HG03432 (cell line): Measurements from ENCODE around the gene KMT5B.

Source experiments
- ATAC-seq: cut with Tn5 transposase; IDR thresholded peaks from one replicate; pipeline ENCODE4 v1.9.1; 2021; ENCODE audit warnings: mild to moderate bottlenecking, moderate library complexity; ENCODE audit not compliant: unreplicated experiment

The KMT5B gene

DNA sequence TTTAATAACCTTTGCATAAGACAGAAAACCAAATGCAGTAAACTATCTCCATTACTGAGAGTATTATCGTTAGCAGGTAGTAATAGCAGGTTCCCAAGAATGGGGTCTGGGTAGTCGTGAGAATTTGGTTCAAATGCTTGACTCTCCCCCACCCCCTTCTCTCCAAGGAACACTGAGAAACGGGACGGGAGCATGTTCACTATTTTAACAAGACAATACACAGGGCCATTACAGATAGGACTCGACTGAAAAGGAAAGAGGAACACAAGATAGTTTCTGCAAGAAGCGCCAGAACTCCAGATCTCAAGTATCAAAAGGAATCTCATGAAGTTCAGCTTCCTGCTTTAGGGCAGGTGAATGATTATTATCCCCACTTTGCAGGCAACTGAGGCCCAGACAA, 27.0 kb downstream of the KMT5B start:
- ATAC-seq, result no peak

DNA sequence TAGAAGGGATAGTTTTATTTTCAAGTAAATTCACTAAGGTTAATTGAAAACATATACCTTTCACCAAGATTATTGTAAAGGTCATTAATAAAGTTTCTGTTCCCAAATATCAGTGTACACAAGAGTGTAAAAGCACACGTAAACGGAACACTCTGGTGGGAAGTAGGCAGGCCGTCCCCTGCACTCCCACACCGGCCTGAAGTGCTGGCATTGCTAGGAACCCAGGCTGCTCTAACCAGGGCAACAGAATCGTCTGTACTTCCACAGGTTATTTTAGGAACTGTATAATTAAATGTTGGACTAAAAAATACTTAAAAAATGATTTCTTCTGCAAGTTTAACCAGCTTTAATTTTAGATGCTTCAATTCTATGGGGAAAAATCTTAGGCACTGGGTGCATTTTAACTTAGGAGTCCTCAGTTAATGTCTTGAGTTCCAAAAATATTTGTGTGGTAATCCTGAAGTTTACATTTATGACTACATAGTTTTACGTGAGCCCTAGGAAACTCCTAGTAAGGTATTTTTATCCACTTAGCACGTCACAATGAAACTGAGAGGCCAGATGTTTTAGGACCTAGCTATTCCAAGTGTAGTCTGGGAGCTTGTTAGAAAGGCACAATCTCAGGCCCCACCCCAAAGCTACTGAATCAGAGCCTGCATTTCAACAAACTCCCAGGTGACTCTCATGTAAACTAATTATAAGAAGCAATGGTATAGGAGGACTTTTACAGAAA, 31.2 kb downstream of the KMT5B start:
- no peak for ATAC-seq

DNA sequence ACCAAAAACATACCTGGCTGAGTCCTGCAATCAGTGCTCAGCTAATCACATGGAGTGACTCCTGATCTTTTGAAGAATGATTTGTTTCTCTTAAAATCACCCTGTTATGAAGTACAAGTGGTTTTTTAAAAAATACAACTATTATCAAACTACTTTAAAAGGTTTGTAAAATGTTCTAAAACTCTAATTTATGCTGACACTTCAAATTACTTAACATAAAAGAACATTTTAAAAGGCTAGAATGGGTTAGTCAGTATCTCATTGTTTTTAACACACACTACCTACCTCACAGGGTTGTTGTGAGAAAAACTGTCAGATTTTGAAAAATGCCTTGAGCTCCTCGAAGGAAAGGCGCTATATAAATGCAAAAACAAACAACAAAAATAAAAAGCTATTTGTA, 33.2 kb downstream of the KMT5B start:
- ATAC-seq, result no peak

DNA sequence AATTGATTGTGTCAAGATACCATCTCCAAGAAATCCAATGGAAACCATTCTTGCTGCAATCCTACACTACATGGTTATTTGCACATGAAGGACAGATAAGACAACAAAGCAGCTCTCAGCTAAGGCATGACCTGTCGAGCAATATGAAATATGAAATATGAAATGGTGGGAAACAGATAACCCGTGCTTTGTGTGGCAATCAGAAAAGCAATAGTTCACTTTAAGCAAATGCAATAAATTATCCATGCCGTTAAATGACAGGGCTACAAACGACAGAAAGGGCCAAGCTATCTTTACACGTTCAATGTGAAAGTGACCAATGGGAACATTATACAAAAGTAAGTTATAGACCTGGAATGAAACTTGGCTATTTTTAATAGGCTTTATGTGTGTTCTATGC, 35.2 kb downstream of the KMT5B start:
- ATAC-seq, result no peak

DNA sequence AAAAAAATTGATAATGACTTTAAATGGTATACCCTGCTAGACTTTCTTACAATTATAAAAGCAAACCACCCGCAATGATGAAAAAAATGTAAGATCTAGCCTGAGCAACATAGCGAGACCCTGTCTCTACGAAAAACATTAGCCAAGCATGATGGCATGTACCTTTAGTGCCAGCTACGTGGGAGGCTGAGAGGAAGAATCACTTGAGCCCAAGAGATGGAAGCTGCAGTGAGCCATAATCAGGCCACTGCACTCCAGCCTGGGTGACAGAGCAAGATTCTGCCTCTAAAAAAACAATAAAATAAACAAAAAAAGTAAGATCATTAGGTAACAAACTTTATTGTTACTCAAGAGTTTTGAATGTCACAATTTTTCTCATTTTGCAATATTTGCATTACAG, 39.2 kb downstream of the KMT5B start:
- no peak for ATAC-seq

DNA sequence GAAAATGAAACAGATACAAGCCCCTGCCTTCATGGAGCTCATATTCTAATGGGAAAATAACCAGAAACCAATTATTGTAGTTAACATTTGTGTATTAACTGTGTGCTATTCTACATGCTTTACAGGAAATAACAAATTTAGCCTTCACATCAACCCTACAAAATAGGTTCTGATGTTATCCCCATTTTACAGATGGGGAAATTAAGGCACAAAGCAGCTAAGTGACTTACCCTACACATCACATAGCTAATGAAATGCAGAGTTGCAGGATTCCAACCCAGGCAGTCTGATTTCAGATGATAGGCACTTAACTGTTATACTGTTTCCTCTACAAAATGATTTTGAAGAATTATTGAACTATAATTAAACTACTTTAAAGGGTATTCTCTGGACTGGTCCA, 43.7 kb downstream of the KMT5B start:
- no peak for ATAC-seq

DNA sequence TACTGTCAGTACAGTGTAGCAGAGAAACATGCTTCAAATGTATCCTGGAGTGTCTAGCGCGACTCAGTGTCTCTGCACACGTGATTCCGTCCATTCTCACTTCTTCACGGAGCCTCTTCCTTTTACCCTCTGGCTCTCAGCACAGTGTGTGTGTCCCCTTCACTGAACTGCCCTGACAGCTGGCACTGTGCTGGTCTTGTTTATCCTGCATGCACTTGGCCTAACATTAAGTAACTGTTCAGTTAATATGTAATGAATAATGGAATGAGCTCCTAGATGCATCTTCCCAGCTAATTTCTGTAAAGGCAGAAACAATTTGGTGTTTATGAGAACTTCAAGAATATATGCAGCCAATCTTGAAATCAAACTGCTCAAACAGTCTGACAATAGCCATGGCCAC, 44.4 kb downstream of the KMT5B start:
- no peak for ATAC-seq

DNA sequence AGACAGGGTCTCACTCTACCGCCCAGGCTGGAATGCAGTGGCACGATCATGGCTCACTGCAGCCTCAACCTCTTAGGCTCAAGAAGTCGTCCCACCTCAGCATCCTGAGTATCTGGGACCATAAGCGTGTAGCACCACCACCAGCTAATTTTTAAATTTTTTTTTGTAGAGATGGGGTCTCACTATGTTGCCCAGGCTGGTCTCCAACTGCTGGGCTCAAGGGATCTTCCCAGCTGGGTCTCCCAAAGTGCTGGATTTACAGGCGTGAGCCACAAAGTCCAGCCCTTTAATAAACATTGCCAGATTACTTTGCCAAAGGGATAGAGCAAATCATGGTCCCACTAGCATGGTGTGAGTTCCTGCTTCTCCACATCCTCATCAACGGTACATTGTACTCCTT, 45.6 kb downstream of the KMT5B start:
- no peak for ATAC-seq

DNA sequence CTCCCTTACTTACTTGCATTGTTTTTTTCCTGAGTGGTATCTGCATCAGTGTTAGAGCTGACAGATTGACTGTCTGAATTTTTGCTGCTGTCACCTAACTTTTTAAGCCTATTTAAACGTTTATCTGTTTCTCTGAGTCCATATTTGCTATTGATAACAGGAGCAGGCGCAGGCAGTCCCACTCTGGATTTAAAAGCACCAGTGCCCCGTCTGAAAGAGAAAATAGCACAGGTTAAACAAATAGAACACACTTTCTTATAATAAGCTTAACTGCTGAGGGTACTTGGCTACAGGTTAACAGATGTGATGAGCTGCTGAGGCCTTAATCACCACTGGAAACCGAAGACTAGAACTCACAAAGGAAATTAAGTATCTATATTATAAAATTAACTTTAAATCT, 46.1 kb downstream of the KMT5B start:
- no peak for ATAC-seq

DNA sequence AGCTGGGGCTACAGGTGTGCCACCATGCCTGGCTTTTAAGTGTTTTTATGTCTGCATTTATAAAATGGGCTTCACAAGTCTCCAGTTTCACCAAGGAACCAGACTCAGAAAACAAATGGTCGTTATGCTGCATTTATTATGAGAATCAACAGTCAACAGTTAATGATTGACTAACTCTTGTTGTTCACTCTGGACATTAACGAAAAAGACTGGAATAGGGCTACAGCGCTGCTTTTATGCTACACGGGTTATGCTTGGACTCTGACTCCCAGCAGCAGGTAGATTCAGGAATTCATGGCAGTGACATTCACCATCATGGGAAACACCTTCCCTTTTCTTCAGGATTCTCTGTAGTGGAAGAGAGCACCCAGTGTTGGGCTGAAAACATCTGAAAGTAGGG, 47.5 kb downstream of the KMT5B start:
- ATAC-seq, result no peak

DNA sequence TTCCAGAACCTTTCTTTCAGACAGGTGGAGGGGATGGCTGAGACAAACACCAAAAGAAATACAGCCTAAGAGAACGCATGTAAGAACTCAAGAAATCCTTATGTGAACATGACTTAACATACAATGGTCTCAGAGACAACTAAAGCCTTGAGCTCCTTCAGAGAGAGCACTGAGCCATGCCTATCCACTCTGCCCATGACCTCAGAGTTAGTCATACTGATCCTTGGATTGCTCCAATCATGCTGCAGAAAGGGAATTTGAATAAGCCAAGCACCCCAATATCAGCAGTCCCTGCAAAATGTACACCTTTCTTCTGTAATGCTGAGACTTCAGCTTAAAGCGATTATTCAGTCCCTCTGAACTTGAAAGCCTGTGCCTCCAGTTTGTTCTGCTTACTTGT, 48.7 kb downstream of the KMT5B start:
- no peak for ATAC-seq

DNA sequence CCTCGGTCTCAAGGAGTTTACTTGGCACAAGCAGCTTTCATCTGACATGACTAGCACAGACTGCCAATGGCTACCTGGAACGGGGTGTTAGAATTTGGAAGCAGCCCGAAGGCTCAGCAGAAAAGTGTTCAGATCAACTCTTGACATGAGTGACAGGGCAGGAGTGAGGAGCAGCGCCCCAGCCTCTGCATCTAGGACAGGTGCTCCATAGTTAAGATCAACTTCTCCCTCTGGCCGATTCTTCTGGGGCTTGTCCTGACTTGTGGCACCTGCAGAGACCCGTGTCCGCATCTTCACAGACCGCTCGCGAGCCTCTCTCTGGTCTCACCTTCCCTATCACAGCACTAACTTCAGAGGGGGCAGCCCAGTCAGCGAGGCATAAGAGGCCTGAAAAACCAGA, 49.4 kb downstream of the KMT5B start:
- no peak for ATAC-seq

DNA sequence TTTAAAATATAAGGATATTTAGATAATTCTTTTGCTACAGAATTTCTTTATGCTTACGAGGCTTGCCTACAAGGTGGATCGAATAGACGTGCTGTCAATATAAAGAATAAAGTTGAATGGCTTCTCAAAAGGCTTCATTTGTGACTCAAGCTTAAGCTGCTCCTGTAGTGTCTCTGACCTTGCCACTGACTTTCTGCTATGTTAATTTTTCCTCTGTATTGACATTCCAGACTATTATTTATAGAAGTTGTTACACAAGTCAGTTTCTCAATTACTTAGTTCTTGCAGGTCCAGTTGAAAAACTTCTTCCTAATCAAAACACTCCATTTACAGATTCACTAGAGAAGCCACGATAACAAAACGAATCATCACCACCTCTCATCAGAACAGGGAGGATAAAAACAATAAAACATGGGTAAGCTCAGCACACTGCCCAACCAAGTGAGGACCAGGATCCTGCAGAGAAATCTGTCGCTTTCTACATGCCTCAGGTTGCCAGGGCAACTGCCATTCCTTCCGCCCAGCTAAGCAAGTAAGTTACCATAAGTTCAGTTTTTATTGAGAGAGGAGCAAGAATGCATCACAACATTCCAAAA, 52.9 kb downstream of the KMT5B start:
- ATAC-seq, result no peak

DNA sequence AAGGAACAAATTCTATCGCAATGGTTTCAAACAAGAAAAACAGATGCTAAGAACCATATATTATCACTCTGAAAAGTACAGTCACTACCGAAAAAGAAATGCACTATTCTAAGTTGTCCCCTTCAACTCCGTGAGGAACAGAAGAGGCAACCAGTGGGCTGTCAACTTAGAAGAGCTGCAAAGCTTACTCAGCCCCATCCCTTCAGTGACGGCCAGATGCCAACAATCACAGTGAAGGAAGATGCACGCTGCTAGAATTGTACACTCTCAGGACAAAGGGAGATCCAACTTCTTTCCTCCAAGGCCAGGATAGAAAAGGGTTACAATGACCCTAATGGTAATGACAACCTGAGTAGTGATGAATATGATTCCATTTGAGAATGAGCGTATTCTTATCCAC, 53.4 kb downstream of the KMT5B start:
- ATAC-seq, result no peak

DNA sequence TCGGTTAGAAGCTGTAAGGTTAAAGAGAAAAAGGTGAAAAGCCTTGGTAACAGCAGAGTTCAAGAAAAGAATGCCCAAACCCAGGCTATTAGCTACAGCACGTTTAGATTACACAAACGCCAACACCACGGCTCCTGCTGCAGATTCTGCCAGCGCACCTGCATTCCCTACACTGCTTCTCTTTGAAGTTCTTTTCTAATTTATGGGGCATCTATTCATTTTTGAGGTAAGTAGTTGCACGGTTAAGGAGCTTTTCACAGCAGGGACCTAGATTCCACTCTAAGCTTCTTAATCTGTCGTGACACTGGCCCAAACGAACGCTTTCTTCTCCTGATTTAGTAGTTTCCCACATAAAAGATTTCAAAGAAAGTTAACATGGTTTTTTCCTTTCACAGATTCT, 53.9 kb downstream of the KMT5B start:
- ATAC-seq, result no peak

DNA sequence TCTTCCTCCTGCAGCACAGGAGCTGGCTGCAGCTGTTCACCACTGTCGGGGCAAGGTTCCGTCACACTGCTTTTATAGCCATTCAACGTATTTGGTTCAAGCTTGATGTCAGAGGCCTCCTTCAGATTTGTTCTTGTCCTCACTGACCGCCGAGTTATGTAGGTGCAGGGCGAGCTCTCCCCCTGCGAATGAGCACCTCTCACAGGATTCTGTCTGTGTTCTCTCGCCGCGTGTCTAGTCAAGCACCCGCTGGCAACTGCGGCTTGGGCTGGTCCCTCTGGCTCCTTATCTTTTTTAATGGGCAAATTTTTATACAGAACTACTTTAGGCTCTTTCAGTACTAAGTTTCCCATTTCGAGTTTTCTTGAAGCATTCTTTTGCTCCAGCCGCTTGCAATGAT, 54.5 kb downstream of the KMT5B start:
- no peak for ATAC-seq

DNA sequence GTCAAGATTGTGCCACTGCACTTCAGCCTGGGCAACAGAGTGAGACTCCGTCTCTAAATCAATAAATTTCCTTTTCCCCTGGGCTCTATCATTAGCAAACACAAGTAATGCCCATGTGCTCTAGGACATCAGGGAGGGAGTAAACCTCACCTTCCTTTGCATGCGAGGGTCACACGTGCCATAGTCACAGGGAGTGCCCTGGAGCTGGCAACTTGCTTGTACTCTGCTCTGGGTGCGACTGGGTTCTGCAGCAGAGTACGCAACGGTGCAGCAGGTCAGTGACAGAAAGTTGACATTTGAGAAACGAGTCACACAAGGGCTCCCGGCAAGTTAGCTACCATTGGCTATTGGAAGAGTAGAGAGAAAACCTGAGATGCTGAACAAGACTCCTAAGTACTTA, 59.4 kb downstream of the KMT5B start:
- ATAC-seq, result no peak

DNA sequence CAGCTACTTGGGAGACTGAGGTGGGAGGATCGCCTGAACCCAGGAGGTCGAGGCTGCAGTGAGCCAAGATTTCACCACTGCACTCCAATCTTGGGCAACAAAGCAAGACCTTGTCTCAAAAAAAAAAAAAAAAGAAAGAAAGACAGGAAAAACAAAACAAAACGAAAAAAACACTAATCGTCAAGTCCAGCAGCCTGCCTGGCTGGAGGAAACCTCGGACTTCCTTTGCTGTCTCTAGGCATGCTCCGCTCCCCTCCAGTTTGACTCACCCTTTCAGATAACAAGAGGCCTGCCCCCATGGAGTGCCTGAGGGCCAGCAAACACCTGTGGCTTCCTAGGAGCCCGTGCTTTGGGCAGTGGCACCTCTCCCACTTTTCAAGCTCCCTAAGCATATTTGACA, 63.1 kb downstream of the KMT5B start:
- ATAC-seq, result no peak

DNA sequence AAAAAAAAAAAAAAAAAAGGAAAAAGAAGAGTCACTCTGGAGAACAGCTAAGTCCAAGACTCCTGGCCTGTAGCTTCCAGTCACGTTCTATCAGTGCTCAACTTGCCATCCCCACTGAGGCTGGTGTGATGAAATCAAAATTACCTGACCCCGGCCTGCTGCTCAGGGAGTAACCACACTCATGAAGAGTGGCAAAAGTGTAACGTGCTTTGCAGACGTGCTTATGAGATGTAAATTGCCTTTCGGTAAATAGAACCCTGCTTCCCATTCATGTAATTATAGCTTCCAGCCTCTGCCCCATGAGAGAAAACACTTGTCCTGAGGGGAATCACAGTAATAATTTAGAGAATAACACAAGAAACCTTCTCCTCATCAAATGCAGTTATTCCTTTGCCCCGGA, 63.7 kb downstream of the KMT5B start:
- no peak for ATAC-seq

DNA sequence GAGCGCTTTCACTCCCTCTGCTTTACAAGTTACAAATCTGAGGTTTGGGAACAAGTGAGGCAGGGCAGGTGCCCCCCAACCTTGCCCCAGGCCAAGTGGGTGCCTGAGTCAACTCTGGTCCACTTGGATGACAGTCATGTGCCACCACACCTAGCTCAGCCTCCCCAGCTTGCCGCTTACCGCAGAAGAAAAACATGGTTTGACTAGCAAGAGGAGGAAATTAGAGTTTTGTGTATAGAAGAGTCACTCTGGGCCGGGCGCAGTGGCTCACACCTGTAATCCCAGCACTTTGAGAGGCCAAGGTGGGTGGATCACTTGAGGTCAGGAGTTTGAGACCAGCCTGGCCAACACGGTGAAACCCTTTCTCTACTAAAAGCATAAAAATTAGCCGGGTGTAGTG, 64.2 kb downstream of the KMT5B start:
- no peak for ATAC-seq

DNA sequence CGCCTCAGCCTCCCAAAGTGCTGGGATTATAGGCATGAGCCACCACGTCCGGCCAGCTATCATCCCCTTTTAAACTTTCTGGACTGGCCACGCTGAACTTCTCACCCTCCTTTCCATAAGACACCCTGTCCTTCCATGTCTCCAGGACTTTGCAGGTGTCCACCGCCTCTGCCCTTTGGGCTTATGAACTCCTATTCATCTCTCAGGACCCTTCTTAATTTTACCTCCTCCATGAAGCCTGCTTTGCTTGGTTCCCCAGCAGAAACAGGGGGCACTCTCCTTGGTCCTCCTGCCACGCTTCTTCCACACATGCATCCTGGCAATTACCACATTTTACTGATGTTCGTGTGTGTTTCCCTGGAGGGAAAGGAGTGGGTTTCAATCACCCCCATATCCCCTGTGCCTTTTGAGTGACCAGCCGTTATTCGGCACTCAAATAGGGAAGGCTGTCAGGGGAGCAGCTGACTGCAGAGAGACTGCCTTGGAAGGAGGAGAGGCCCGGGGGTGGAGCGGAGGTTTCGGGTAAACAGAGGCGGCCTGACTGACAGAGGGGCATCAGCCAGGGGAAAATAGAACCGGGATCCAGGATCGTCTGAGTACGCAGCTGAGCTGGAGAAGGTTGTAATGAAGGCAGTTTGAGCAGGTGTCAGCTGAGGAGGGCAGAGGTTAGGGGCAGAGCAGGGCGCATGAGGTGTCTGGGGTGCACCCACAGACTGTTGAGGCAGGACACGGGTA, 64.9 kb downstream of the KMT5B start:
- ATAC-seq, result no peak

DNA sequence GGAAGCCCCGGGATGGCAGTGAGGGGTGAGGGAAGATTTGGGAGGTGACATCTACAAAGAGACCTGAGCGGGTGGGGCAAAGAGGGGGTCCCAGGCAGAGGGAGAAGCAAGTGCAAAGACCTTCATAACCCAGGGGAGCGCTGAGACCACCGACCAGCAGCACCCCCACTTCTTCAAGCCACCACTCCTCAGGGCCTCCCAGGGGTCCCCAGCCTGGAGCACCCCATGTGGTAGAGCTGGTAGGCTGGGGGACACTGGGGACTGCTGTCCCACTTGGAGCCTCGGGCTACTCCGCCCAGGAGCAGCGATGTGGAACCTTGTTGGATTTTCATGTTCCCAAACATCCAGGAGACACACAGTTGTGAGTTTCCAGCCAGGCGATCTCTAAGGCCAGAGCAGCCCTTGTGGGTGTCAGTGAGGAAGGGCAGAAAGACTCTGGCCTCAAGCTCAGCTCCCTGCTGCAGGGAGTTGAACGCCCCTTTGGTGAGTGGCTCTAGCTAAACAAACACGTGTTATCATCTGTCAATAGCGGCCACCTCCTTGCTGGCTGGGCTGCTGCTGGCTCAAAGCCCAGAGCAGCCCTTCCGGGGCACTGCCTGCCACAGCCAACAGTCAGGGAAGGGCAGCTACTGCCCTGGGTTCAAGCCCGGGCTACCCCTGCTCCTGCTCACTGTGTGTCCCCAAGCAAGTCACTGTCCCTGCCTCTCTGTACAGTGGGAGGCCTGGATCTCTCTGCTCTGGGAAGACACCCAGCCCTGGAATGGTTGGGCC, 66.2 kb downstream of the KMT5B start:
- no peak for ATAC-seq
